Activated B cell treated with CpG ODN at 0.5 μM for 24 hours (primary cell): ENCODE data around the gene C16orf96. TPM values are rescaled to one million over a fixed set of nuclear protein-coding genes. Genes with fewer than 3 reads are reported as not detected.

Source experiments
- ATAC-seq: fragments of 200-7000 bp; cut with Tn5 transposase; one replicate; pipeline ENCODE4 v1.10.0; 2021; ENCODE audit warnings: low read depth, mild to moderate bottlenecking, moderate library complexity
- CTCF ChIA-PET: fragments of 350-600 bp; sonication (Branson Sonifier 250); formaldehyde crosslinking; loops from one replicate; lab custom pipeline; 2021; ENCODE audit warnings: antibody characterized with exemption; lab: Charles Lee
- POLR2A ChIA-PET: fragments of 350-600 bp; sonication (Branson Sonifier 250); formaldehyde crosslinking; loops from one replicate; lab custom pipeline; 2021; ENCODE audit warnings: antibody characterized with exemption; lab: Charles Lee
- DNase-seq: peaks from one replicate; pipeline ENCODE4 v3.0.0; 2022
- H3K27ac Mint-ChIP-seq: one replicate; pipeline ENCODE4 v1.8.0; 2020; ENCODE audit warnings: mixed read lengths
- H3K27me3 Mint-ChIP-seq: one replicate; pipeline ENCODE4 v1.8.0; 2021; ENCODE audit warnings: mixed read lengths
- H3K36me3 Mint-ChIP-seq: one replicate; pipeline ENCODE4 v1.8.0; 2021; ENCODE audit warnings: low read depth, mixed read lengths
- H3K4me1 Mint-ChIP-seq: one replicate; pipeline ENCODE4 v1.8.0; 2021; ENCODE audit warnings: mixed read lengths
- H3K4me3 Mint-ChIP-seq: one replicate; pipeline ENCODE4 v1.8.0; 2020; ENCODE audit warnings: mild to moderate bottlenecking, mixed read lengths
- H3K9me3 Mint-ChIP-seq: one replicate; pipeline ENCODE4 v1.8.0; 2020; ENCODE audit warnings: mixed read lengths
- intact Hi-C: fragments of 100-400 bp; cut with micrococcal nuclease; formaldehyde crosslinking; loops from one replicate; pipeline ENCODE4 v1.15.1; 2024
- total RNA-seq: library from RNA; stranded (reverse); gene quantifications from 2 replicates; pipeline ENCODE4 v1.2.3, GENCODE V29; 2022
- TF ChIP-seq, protein P1 (sequence below): fragments of 200-600 bp; IDR thresholded peaks from one replicate; pipeline ENCODE4 v1.8.0; 2022; ENCODE audit warnings: antibody characterized with exemption, mild to moderate bottlenecking

C16orf96 gene
- total RNA-seq, 1 donor from 2014 or later: 0.13 TPM

- ChIA-PET POLR2A (no interaction called here), CTCF (no interaction called here)
- DNase-seq: no peak
- no peak overlapping the region for H3K4me3 Mint-ChIP-seq
- H3K9me3 Mint-ChIP-seq: no peaks in the 10 kb centered on the region
- no peak for ATAC-seq
- H3K4me1 Mint-ChIP-seq: no peaks in the 10 kb centered on the region
- H3K27ac Mint-ChIP-seq: no peak overlapping the region
- H3K36me3 Mint-ChIP-seq: peaks cover 16% of the 10 kb centered on the region
- intact Hi-C loops: no loop called here
- TF ChIP-seq, protein P1, sequence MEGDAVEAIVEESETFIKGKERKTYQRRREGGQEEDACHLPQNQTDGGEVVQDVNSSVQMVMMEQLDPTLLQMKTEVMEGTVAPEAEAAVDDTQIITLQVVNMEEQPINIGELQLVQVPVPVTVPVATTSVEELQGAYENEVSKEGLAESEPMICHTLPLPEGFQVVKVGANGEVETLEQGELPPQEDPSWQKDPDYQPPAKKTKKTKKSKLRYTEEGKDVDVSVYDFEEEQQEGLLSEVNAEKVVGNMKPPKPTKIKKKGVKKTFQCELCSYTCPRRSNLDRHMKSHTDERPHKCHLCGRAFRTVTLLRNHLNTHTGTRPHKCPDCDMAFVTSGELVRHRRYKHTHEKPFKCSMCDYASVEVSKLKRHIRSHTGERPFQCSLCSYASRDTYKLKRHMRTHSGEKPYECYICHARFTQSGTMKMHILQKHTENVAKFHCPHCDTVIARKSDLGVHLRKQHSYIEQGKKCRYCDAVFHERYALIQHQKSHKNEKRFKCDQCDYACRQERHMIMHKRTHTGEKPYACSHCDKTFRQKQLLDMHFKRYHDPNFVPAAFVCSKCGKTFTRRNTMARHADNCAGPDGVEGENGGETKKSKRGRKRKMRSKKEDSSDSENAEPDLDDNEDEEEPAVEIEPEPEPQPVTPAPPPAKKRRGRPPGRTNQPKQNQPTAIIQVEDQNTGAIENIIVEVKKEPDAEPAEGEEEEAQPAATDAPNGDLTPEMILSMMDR: no peak
- H3K27me3 Mint-ChIP-seq: peaks cover 2% of the 10 kb centered on the region
Observed at GRCh38 chr16:4606354-4606753, 50.2 kb downstream of the C16orf96 start.

DNA sequence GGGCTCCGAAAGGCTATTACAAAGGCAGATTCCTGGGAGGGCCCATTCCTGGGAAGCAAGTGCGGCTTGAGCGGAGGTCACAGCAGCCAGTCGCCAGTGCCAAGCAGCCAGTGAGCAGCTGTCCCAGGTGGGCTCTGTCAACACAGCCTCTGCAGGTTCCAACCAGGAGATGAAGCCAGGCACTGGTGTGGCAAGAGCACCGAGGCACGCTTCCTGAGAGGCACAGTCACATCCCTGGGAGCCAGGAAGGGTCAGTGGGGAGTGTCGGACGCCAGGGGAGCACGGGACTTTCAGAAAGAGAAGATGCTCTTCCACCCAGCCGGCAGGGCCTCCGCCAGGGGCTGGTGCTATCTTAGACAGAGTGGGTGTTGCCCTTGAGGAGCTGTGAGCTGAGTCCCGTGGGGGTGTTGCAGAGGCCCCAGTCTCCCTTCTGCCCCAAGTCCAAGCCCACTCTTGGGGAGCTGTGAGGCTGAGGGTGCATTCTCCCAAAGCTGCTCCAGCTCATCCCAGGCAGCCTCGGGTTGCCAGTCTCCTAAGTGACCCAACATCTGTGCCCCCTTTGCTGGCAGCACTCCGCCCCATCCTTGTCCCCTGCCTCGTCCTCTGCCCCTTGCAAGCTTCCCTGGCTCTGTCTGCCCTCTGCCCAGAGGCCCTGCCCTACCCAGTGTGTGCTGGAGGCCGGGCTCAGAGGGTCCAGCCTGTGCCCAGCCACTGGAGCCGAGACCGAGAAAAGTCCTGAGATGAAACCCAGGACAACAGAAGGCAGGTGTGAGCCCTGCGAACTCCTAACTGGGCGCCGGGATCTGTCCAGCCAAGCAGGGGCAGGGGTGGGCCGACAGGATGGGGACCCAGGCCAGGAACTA, 51.9 kb downstream of the C16orf96 start:
- TF ChIP-seq, protein P1: no peak
- H3K9me3 Mint-ChIP-seq: no peaks in the 10 kb centered on the region
- H3K4me3 Mint-ChIP-seq: no peak overlapping the region
- POLR2A ChIA-PET: no interaction called here
- intact Hi-C loops: no loop called here
- H3K27ac Mint-ChIP-seq: no peak overlapping the region
- no peak for ATAC-seq
- H3K4me1 Mint-ChIP-seq: peaks cover 5% of the 10 kb centered on the region
- CTCF ChIA-PET: no interaction called here
- no peaks in the 10 kb centered on the region for H3K27me3 Mint-ChIP-seq
- DNase-seq: no peak
- H3K36me3 Mint-ChIP-seq: peaks cover 16% of the 10 kb centered on the region

GRCh38 chr16:4608704-4608980, 52.5 kb downstream of the C16orf96 start:
- Mint-ChIP-seq H3K4me3 (no peak overlapping the region), H3K9me3 (no peaks in the 10 kb centered on the region), H3K36me3 (peaks cover 16% of the 10 kb centered on the region), H3K27me3 (no peaks in the 10 kb centered on the region), H3K4me1 (peaks cover 11% of the 10 kb centered on the region), H3K27ac (no peak overlapping the region)
- DNase-seq (no peak), ATAC-seq (no peak)
- CTCF ChIA-PET: no interaction called here
- TF ChIP-seq, protein P1: no peak
- POLR2A ChIA-PET: no interaction called here
- intact Hi-C loops: no loop called here

GRCh38 chr16:4609200-4610010, 53.3 kb downstream of the C16orf96 start:
- TF ChIP-seq, protein P1: no peak
- no peak overlapping the region for H3K4me3 Mint-ChIP-seq
- no peaks in the 10 kb centered on the region for H3K27me3 Mint-ChIP-seq
- DNase-seq: no peak
- intact Hi-C loops: no loop called here
- H3K9me3 Mint-ChIP-seq: no peaks in the 10 kb centered on the region
- POLR2A ChIA-PET: interaction anchor here (0.6 kb wide), 1 partner anchor 124 kb away, joined by 3 read pairs; no protein-coding TSS in a partner anchor
- peaks cover 16% of the 10 kb centered on the region for H3K36me3 Mint-ChIP-seq
- CTCF ChIA-PET: no interaction called here
- no peak overlapping the region for H3K27ac Mint-ChIP-seq
- H3K4me1 Mint-ChIP-seq: peaks cover 14% of the 10 kb centered on the region
- ATAC-seq: no peak
